HCT116 (cell line): ENCODE measurements around the gene CDHR1. TPM values are rescaled to one million over a fixed set of nuclear protein-coding genes. Genes with fewer than 3 reads are reported as not detected.

Experiments
- ATAC-seq: fragments of 200-7000 bp; cut with Tn5 transposase; 2 replicates; pipeline ENCODE4 v1.9.1; 2020; ENCODE audit warnings: mild to moderate bottlenecking, moderate library complexity
- BruUV-seq: library from RNA; stranded (reverse); fragments of 400-500 nt; replicated peaks from 2 replicates; lab custom pipeline; 2021; lab: Mats Ljungman, UMichigan
- CTCF ChIA-PET: fragments of 300-600 bp; sonication (Branson Sonifier 250); formaldehyde crosslinking; loops from one replicate; lab custom pipeline; 2021; ENCODE audit warnings: antibody characterized with exemption; lab: Charles Lee
- POLR2A ChIA-PET: fragments of 300-600, 350-600 bp; sonication (Branson Sonifier 250); formaldehyde crosslinking; loops from one replicate; lab custom pipeline; 2021; ENCODE audit warnings: antibody characterized with exemption; lab: Charles Lee
- RAD21 ChIA-PET, 2 experiments: fragments of 300-600 bp; sonication (Branson Sonifier 250); formaldehyde crosslinking; loops; one replicate each; lab custom pipeline; 2023; ENCODE audit warnings: low total read pairs in 2 of 2; ENCODE audit not compliant: uncharacterized antibody in 2 of 2, unreplicated experiment in 2 of 2, low non-redundant PET in 1 of 2; lab: Charles Lee
- DNase-seq: peaks from one replicate; pipeline ENCODE4 v3.0.0-alpha.2; 2010; ENCODE audit warnings: low read depth, low spot score
- H2AFZ ChIP-seq: fragments of 200-600 bp; shearing (Covaris generic), sonication (generic); 2 replicates; pipeline ENCODE4 v1.6.1; 2017; ENCODE audit warnings: low read depth, mixed run types, mixed read lengths, antibody characterized with exemption, low read length; ENCODE audit not compliant: poor library complexity, severe bottlenecking
- H3K27ac ChIP-seq: 2 replicates; pipeline ENCODE4 v1.5.1; 2012; ENCODE audit warnings: low read depth, low read length
- H3K27me3 ChIP-seq: fragments of 200-600 bp; sonication (generic); 2 replicates; pipeline ENCODE4 v1.6.1; 2016; ENCODE audit warnings: mixed run types, low read length, mixed read lengths; ENCODE audit not compliant: insufficient read depth
- H3K36me3 ChIP-seq, 2 experiments: fragments of 200-500 bp in 1 of 2; fragments of 200-600 bp in 1 of 2; sonication (Bioruptor generic) in 1 of 2; sonication (generic) in 1 of 2; 2 replicates each; pipeline versions ENCODE4 v1.5.1 to v1.6.1; 2014 to 2016; ENCODE audit warnings: low read length in 2 of 2, inconsistent platforms in 1 of 2, mixed read lengths in 1 of 2, mixed run types in 1 of 2; ENCODE audit not compliant: insufficient read depth in 2 of 2, control insufficient read depth in 1 of 2
- H3K4me1 ChIP-seq, 2 experiments: fragments of 200-600 bp in 1 of 2; sonication (generic) in 1 of 2; 2 replicates each; pipeline versions ENCODE4 v1.5.1 to v1.6.1; 2012 to 2017; ENCODE audit warnings: low read length in 2 of 2, inconsistent platforms in 1 of 2, mild to moderate bottlenecking in 1 of 2, mixed read lengths in 1 of 2, mixed run types in 1 of 2, moderate library complexity in 1 of 2; ENCODE audit not compliant: insufficient read depth in 2 of 2, control insufficient read depth in 1 of 2
- H3K4me2 ChIP-seq: fragments of 200-600 bp; sonication (generic); 2 replicates; pipeline ENCODE4 v1.6.1; 2017; ENCODE audit warnings: mixed run types, low read length, mixed read lengths
- H3K4me3 ChIP-seq, 2 experiments: fragments of 200-600 bp in 1 of 2; sonication (generic) in 1 of 2; replicated peaks in 1 of 2; 2 replicates each; pipeline ENCODE4 v1.5.1; 2011 to 2016; ENCODE audit warnings: low read length in 2 of 2, control low read depth in 1 of 2, low read depth in 1 of 2, mild to moderate bottlenecking in 1 of 2, mixed read lengths in 1 of 2, mixed run types in 1 of 2
- H3K79me2 ChIP-seq: fragments of 200-600 bp; sonication (generic); 2 replicates; pipeline ENCODE4 v1.6.1; 2017; ENCODE audit warnings: mild to moderate bottlenecking, mixed run types, low read length, moderate library complexity, mixed read lengths; ENCODE audit not compliant: insufficient read depth
- H3K9ac ChIP-seq: fragments of 200-600 bp; sonication (generic); 2 replicates; pipeline ENCODE4 v1.6.1; 2016; ENCODE audit warnings: low read length, mixed read lengths
- H3K9me2 ChIP-seq: fragments of 200-600 bp; sonication (generic), shearing (Covaris generic); 2 replicates; pipeline ENCODE4 v1.6.1; 2017; ENCODE audit warnings: mixed run types, mild to moderate bottlenecking, moderate library complexity; ENCODE audit not compliant: insufficient read depth
- H3K9me3 ChIP-seq, 2 experiments: fragments of 200-500 bp in 1 of 2; fragments of 200-600 bp in 1 of 2; sonication (Bioruptor generic) in 1 of 2; sonication (generic) in 1 of 2; 2 replicates each; pipeline ENCODE4 v1.6.1; 2014 to 2017; ENCODE audit warnings: low read length in 2 of 2, mixed read lengths in 2 of 2, inconsistent platforms in 1 of 2, low read depth in 1 of 2, mild to moderate bottlenecking in 1 of 2, mixed run types in 1 of 2, moderate library complexity in 1 of 2; ENCODE audit not compliant: control insufficient read depth in 1 of 2, insufficient read depth in 1 of 2
- H4K20me1 ChIP-seq: fragments of 200-600 bp; sonication (generic), shearing (Covaris generic); 2 replicates; pipeline ENCODE4 v1.6.1; 2017; ENCODE audit warnings: mixed run types, mild to moderate bottlenecking, moderate library complexity; ENCODE audit not compliant: insufficient read depth
- ATF3 ChIP-seq: IDR thresholded peaks from 2 replicates; pipeline ENCODE4 v1.6.1; 2012
- CBX3 ChIP-seq: IDR thresholded peaks from 2 replicates; pipeline ENCODE4 v1.6.1; 2012; ENCODE audit warnings: low read depth
- CEBPB ChIP-seq: IDR thresholded peaks from 2 replicates; pipeline ENCODE4 v1.6.1; 2012; ENCODE audit warnings: low read depth
- CTCF ChIP-seq, 3 experiments: fragments of 200-600 bp in 1 of 3; sonication (generic) in 1 of 3; IDR thresholded peaks in 2 of 3; conservative IDR thresholded peaks in 1 of 3; 2 replicates each; pipeline ENCODE4 v1.5.1; 2012 to 2017; ENCODE audit warnings: low read depth in 2 of 3, low read length in 2 of 3, antibody characterized with exemption in 1 of 3, borderline replicate concordance in 1 of 3, control low read depth in 1 of 3, mild to moderate bottlenecking in 1 of 3, mixed read lengths in 1 of 3, mixed run types in 1 of 3, moderate library complexity in 1 of 3; ENCODE audit not compliant: insufficient read depth in 1 of 3
- EGR1 ChIP-seq: IDR thresholded peaks from 2 replicates; pipeline ENCODE4 v1.6.1; 2012; ENCODE audit warnings: low read depth
- ELF1 ChIP-seq: IDR thresholded peaks from 2 replicates; pipeline ENCODE4 v1.6.1; 2012; ENCODE audit warnings: low read depth, borderline replicate concordance
- EZH2phosphoT487 ChIP-seq: fragments of 200-600 bp; IDR thresholded peaks from 2 replicates; pipeline ENCODE4 v1.6.1; 2018; ENCODE audit warnings: antibody characterized with exemption, borderline replicate concordance
- FOSL1 ChIP-seq: IDR thresholded peaks from 2 replicates; pipeline ENCODE4 v1.6.1; 2012; ENCODE audit warnings: low read depth
- JUND ChIP-seq: IDR thresholded peaks from 2 replicates; pipeline ENCODE4 v1.6.1; 2012
- POLR2A ChIP-seq: IDR thresholded peaks from 2 replicates; pipeline ENCODE4 v1.7.0; 2011; ENCODE audit warnings: borderline replicate concordance; ENCODE audit not compliant: insufficient read depth, insufficient read length; ENCODE audit errors: extremely low read depth
- POLR2AphosphoS5 ChIP-seq: IDR thresholded peaks from 2 replicates; pipeline ENCODE4 v1.6.1; 2011; ENCODE audit warnings: mild to moderate bottlenecking, low read depth, low read length, moderate library complexity
- RAD21 ChIP-seq: IDR thresholded peaks from 2 replicates; pipeline ENCODE4 v1.6.1; 2012; ENCODE audit warnings: low read depth, mild to moderate bottlenecking
- REST ChIP-seq: IDR thresholded peaks from 2 replicates; pipeline ENCODE4 v1.6.1; 2012; ENCODE audit warnings: low read depth
- SP1 ChIP-seq: IDR thresholded peaks from 2 replicates; pipeline ENCODE4 v1.6.1; 2012; ENCODE audit warnings: low read depth
- TCF7L2 ChIP-seq: IDR thresholded peaks from 2 replicates; pipeline ENCODE4 v1.7.0; 2011; ENCODE audit warnings: borderline replicate concordance, inconsistent platforms; ENCODE audit not compliant: insufficient read depth, insufficient read length; ENCODE audit errors: extremely low read depth
- YY1 ChIP-seq: IDR thresholded peaks from 2 replicates; pipeline ENCODE4 v1.6.1; 2011; ENCODE audit warnings: low read length, low read depth, moderate library complexity, mild to moderate bottlenecking; ENCODE audit not compliant: insufficient replicate concordance; ENCODE audit errors: extremely low read depth
- ZNF274 ChIP-seq: fragments of 200-500 bp; sonication (Bioruptor generic); IDR thresholded peaks from 2 replicates; pipeline ENCODE4 v1.6.1; 2014; ENCODE audit warnings: mild to moderate bottlenecking, low read depth, low read length, inconsistent platforms
- intact Hi-C: fragments of 100-400 bp; cut with micrococcal nuclease; formaldehyde crosslinking; loops from 2 replicates; pipeline ENCODE4 v1.10.0; 2022
- total RNA-seq: library from RNA; stranded (reverse); gene quantifications from one replicate; pipeline ENCODE4 v1.2.1, GENCODE V29; 2021; ENCODE audit not compliant: unreplicated experiment

Gene CDHR1
- total RNA-seq, 1 experiment from 2014 or later = not detected

GRCh38 chr10:84263716-84264115, 69.4 kb downstream of the CDHR1 start:
- POLR2A ChIA-PET = no interaction called here
- ATAC-seq = no peak
- BruUV-seq = no TSS peak

More at GRCh38 chr10:84263716-84264115, 69.4 kb downstream of the CDHR1 start:
- no peaks in the 10 kb centered on the region for H3K9me3 ChIP-seq
- H3K27me3 ChIP-seq = no peaks in the 10 kb centered on the region
- H2AFZ ChIP-seq = no peak overlapping the region
- H3K4me1 ChIP-seq = peaks cover 0 to 14% of the 10 kb centered on the region in 2 experiments; a peak in 2 of 4 replicates
- H4K20me1 ChIP-seq = no peaks in the 10 kb centered on the region
- no peak overlapping the region for H3K4me3 ChIP-seq
- TF ChIP-seq ATF3 (no peak), CTCF (IDR thresholded peaks at IDR 0.05 in 2 of 3, conservative IDR thresholded peaks at IDR 0.05 in 1 of 3; ENCODE audit: borderline replicate concordance in 1 of 3, insufficient read depth in 1 of 3, low read depth in 2 of 3, low read length in 2 of 3) (no peak), ELF1 (no peak), CEBPB (no peak), EZH2phosphoT487 (no peak), YY1 (no peak), REST (no peak), SP1 (no peak), CBX3 (no peak), EGR1 (no peak), JUND (no peak), RAD21 (no peak), TCF7L2 (no peak), POLR2AphosphoS5 (no peak), ZNF274 (no peak), FOSL1 (no peak), POLR2A (no peak)
- no peak for DNase-seq
- H3K9ac ChIP-seq = no peak overlapping the region
- no peak overlapping the region for H3K4me2 ChIP-seq
- no peak overlapping the region for H3K27ac ChIP-seq
- ChIA-PET CTCF (interaction anchor here (1.2 to 10.1 kb wide), 2 partner anchors 76 to 274 kb away, joined by 3 to 268 read pairs; no protein-coding TSS in a partner anchor), RAD21 (no interaction called here)
- H3K36me3 ChIP-seq = no peaks in the 10 kb centered on the region
- no peaks in the 10 kb centered on the region for H3K9me2 ChIP-seq
- intact Hi-C loops = loop anchor here (1.0 to 10.0 kb wide), 5 partner anchors 111 to 451 kb away; no protein-coding TSS in a partner anchor
- no peaks in the 10 kb centered on the region for H3K79me2 ChIP-seq
